ENCODE data around the gene SLC23A2. TPM values are rescaled to one million over a fixed set of nuclear protein-coding genes. Genes with fewer than 3 reads are reported as not detected.

The SLC23A2 gene
- total RNA-seq, 2 experiments from 2014 or later, result 14.3 to 25.7 TPM

DNA sequence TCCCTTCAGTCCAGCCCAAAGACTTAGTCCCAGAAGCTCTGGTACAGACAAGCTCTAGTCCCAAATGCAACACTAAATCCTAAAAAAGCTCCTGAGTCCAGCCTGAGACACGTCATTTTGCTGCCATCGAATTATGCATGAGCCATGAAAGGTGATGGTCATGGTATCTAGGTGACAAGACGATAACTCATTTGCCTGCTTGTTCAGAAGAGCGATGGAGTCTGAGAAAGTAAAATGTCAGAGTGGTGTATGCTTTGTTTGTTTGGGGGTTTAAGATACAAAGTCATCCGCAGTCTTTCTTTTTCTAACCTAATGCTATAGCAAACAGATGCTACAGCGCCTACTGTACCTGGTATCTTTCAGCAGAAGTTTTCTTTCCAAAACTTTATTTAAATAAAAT lies 54.7 kb downstream of the SLC23A2 start:
- CTCF ChIA-PET (ENCODE audit: unreplicated experiment), result no interaction called here

GRCh38 chr20:4944518-4945313 lies 56.6 kb downstream of the SLC23A2 start:
- TF ChIP-seq, protein P1, sequence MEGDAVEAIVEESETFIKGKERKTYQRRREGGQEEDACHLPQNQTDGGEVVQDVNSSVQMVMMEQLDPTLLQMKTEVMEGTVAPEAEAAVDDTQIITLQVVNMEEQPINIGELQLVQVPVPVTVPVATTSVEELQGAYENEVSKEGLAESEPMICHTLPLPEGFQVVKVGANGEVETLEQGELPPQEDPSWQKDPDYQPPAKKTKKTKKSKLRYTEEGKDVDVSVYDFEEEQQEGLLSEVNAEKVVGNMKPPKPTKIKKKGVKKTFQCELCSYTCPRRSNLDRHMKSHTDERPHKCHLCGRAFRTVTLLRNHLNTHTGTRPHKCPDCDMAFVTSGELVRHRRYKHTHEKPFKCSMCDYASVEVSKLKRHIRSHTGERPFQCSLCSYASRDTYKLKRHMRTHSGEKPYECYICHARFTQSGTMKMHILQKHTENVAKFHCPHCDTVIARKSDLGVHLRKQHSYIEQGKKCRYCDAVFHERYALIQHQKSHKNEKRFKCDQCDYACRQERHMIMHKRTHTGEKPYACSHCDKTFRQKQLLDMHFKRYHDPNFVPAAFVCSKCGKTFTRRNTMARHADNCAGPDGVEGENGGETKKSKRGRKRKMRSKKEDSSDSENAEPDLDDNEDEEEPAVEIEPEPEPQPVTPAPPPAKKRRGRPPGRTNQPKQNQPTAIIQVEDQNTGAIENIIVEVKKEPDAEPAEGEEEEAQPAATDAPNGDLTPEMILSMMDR (conservative IDR thresholded peaks at IDR 0.05; ENCODE audit: low read length), result no peak
- no peak for TF ChIP-seq EZH2phosphoT487 (IDR thresholded peaks at IDR 0.05; ENCODE audit: borderline replicate concordance, low read depth, low read length)
- POLR2A ChIA-PET, result no interaction called here

More for the DNA sequence above, 54.7 kb downstream of the SLC23A2 start:
- Histone ChIP-seq H3K9me2 (ENCODE audit: insufficient read depth, low read length) (no peaks in the 10 kb centered on the region), H2AFZ (ENCODE audit: low read length) (no peak overlapping the region), H3K9me3 (ENCODE audit: low read length) (no peaks in the 10 kb centered on the region), H3K4me2 (ENCODE audit: low read length) (no peak overlapping the region), H4K20me1 (ENCODE audit: insufficient read depth, low read length) (peaks cover 3% of the 10 kb centered on the region; the same call in 1 of the 2 replicates), H3K79me2 (ENCODE audit: insufficient read depth, low read depth, low read length) (peaks cover 10% of the 10 kb centered on the region; the same call in 1 of the 2 replicates), H3K4me1 (ENCODE audit: insufficient read depth, low read length, poor library complexity, severe bottlenecking) (peaks cover 35% of the 10 kb centered on the region), H3K27ac (ENCODE audit: low read depth, low read length, poor library complexity, severe bottlenecking) (no peak overlapping the region), H3K4me3 (ENCODE audit: low read depth, low read length, poor library complexity, severe bottlenecking) (no peak overlapping the region), H3K36me3 (ENCODE audit: insufficient read depth, low read length) (no peaks in the 10 kb centered on the region; the same call in none of the 2 replicates)
- POLR2A ChIA-PET, result no interaction called here
- no peak for DNase-seq (ENCODE audit: low spot score)
- BruUV-seq (replicated peaks), result no TSS peak
- TF ChIP-seq, protein P1 (conservative IDR thresholded peaks at IDR 0.05; ENCODE audit: low read length), result no peak
- no peak for TF ChIP-seq EZH2phosphoT487 (IDR thresholded peaks at IDR 0.05; ENCODE audit: borderline replicate concordance, low read depth, low read length)
- intact Hi-C loops (cut with micrococcal nuclease; ENCODE audit: unreplicated experiment), result loop anchor here (5.0 kb wide), 1 partner anchor 339 kb away; no protein-coding TSS in a partner anchor

More at GRCh38 chr20:4944518-4945313, 56.6 kb downstream of the SLC23A2 start:
- H4K20me1 ChIP-seq (ENCODE audit: insufficient read depth, low read length), result peaks cover 3% of the 10 kb centered on the region; the same call in 1 of the 2 replicates
- H3K27ac ChIP-seq (ENCODE audit: low read depth, low read length, poor library complexity, severe bottlenecking), result no peak overlapping the region
- no peak overlapping the region for H2AFZ ChIP-seq (ENCODE audit: low read length)
- no peaks in the 10 kb centered on the region for H3K9me3 ChIP-seq (ENCODE audit: low read length)
- H3K36me3 ChIP-seq (ENCODE audit: insufficient read depth, low read length), result no peaks in the 10 kb centered on the region; the same call in 1 of the 2 replicates
- no peaks in the 10 kb centered on the region for H3K9me2 ChIP-seq (ENCODE audit: insufficient read depth, low read length)
- no peak overlapping the region for H3K4me2 ChIP-seq (ENCODE audit: low read length)
- CTCF ChIA-PET (ENCODE audit: unreplicated experiment), result no interaction called here
- no peak overlapping the region for H3K4me3 ChIP-seq (ENCODE audit: low read depth, low read length, poor library complexity, severe bottlenecking)
- no TSS peak for BruUV-seq (replicated peaks)
- peaks cover 32% of the 10 kb centered on the region for H3K4me1 ChIP-seq (ENCODE audit: insufficient read depth, low read length, poor library complexity, severe bottlenecking)
- no peak for DNase-seq (ENCODE audit: low spot score)
- H3K79me2 ChIP-seq (ENCODE audit: insufficient read depth, low read depth, low read length), result peaks cover 11% of the 10 kb centered on the region; the same call in 1 of the 2 replicates
- intact Hi-C loops (cut with micrococcal nuclease; ENCODE audit: unreplicated experiment), result loop anchor here (5.0 kb wide), 1 partner anchor 337 kb away; no protein-coding TSS in a partner anchor
